GM18517 (cell line): ENCODE data around the gene ELOVL6.
"Not testable (repeated sequence)": the region's sequence is repeated elsewhere in the genome, so short reads cannot be mapped to it uniquely, and the experiment has no call there.

ENCODE experiments used
- ATAC-seq: cut with Tn5 transposase; IDR thresholded peaks from one replicate; pipeline ENCODE4 v1.9.1; 2021; ENCODE audit warnings: mild to moderate bottlenecking, moderate library complexity; ENCODE audit not compliant: unreplicated experiment

Gene ELOVL6

GRCh38 chr4:110163327-110164069, 34.9 kb downstream of the ELOVL6 start:
- ATAC-seq: no peak

- ATAC-seq: no peak
These were observed 37.8 kb downstream of the ELOVL6 start for GRCh38 chr4:110160618-110161017.

- ATAC-seq: no peak
These were observed 38.9 kb downstream of the ELOVL6 start for GRCh38 chr4:110159541-110159940.

- ATAC-seq: no peak
These were observed 40.8 kb downstream of the ELOVL6 start for GRCh38 chr4:110157580-110157979.

GRCh38 chr4:110157166-110157565, 41.2 kb downstream of the ELOVL6 start:
- not testable (repeated sequence) for ATAC-seq

- no peak for ATAC-seq
These were observed 42.0 kb downstream of the ELOVL6 start for GRCh38 chr4:110156442-110156841.

- no peak for ATAC-seq
These were observed 42.8 kb downstream of the ELOVL6 start for GRCh38 chr4:110155654-110156053.

- ATAC-seq: no peak
These were observed 43.8 kb downstream of the ELOVL6 start for GRCh38 chr4:110154582-110154981.

GRCh38 chr4:110152386-110152785, 46.0 kb downstream of the ELOVL6 start:
- no peak for ATAC-seq

GRCh38 chr4:110149089-110149488, 49.3 kb downstream of the ELOVL6 start:
- ATAC-seq: no peak

- no peak for ATAC-seq
These were observed 56.0 kb downstream of the ELOVL6 start for GRCh38 chr4:110142461-110142860.

GRCh38 chr4:110139815-110140214, 58.6 kb downstream of the ELOVL6 start:
- no peak for ATAC-seq

GRCh38 chr4:110139111-110139510, 59.3 kb downstream of the ELOVL6 start:
- ATAC-seq: no peak

- no peak for ATAC-seq
These were observed 59.9 kb downstream of the ELOVL6 start for GRCh38 chr4:110138551-110138950.

- ATAC-seq: no peak
These were observed 60.6 kb downstream of the ELOVL6 start for GRCh38 chr4:110137829-110138228.

- ATAC-seq: no peak
These were observed 62.9 kb downstream of the ELOVL6 start for GRCh38 chr4:110135523-110135922.

GRCh38 chr4:110135076-110135475, 63.3 kb downstream of the ELOVL6 start:
- ATAC-seq: no peak

GRCh38 chr4:110134269-110134869, 64.0 kb downstream of the ELOVL6 start:
- ATAC-seq: no peak

- ATAC-seq: no peak
These were observed 65.3 kb downstream of the ELOVL6 start for GRCh38 chr4:110132816-110133719.

- no peak for ATAC-seq
These were observed 66.5 kb downstream of the ELOVL6 start for GRCh38 chr4:110131916-110132315.

GRCh38 chr4:110130576-110131358, 67.6 kb downstream of the ELOVL6 start:
- no peak for ATAC-seq
